B cell (primary cell): ENCODE measurements around the gene C1orf74. TPM values are rescaled to one million over a fixed set of nuclear protein-coding genes. Genes with fewer than 3 reads are reported as not detected.

Experiments used
- ATAC-seq: fragments of 200-7000 bp; cut with Tn5 transposase; one replicate; pipeline ENCODE4 v1.10.0; 2021; ENCODE audit warnings: low read depth, mild to moderate bottlenecking, moderate number of reproducible peaks, moderate library complexity
- CTCF ChIA-PET: fragments of 350-600 bp; sonication (Branson Sonifier 250); formaldehyde crosslinking; loops from one replicate; lab custom pipeline; 2021; ENCODE audit warnings: antibody characterized with exemption, inconsistent platforms; lab: Charles Lee
- POLR2A ChIA-PET: fragments of 350-600 bp; sonication (Branson Sonifier 250); formaldehyde crosslinking; loops from one replicate; lab custom pipeline; 2021; ENCODE audit warnings: antibody characterized with exemption; lab: Charles Lee
- DNase-seq: peaks from one replicate; pipeline ENCODE4 v3.0.0; 2013
- H2AFZ ChIP-seq: 2 replicates; pipeline ENCODE4 v1.6.1; 2012; ENCODE audit warnings: mild to moderate bottlenecking, low read depth, low read length; ENCODE audit not compliant: insufficient read depth, poor library complexity, severe bottlenecking
- H3K27ac ChIP-seq, 2 donors: 1 replicate in 1 of 2; 2 replicates in 1 of 2; pipeline ENCODE4 v1.5.1; 2012 to 2013; ENCODE audit warnings: low read length in 2 of 2, mild to moderate bottlenecking in 2 of 2, moderate library complexity in 1 of 2
- H3K27me3 ChIP-seq, 4 experiments: fragments of 200-600 bp in 1 of 4; sonication (generic) in 1 of 4; replicated peaks in 1 of 4; 1 replicate in 2 of 4; 2 replicates in 2 of 4; pipeline versions ENCODE4 v1.6.1 to v1.7.0; 2013 to 2016; ENCODE audit warnings: low read length in 3 of 4, mild to moderate bottlenecking in 2 of 4, mixed read lengths in 1 of 4, moderate library complexity in 1 of 4; ENCODE audit not compliant: insufficient read depth in 4 of 4, control insufficient read depth in 3 of 4; ENCODE audit errors: control extremely low read depth in 1 of 4
- H3K36me3 ChIP-seq, 2 experiments: replicated peaks in 1 of 2; 1 replicate in 1 of 2; 2 replicates in 1 of 2; pipeline versions ENCODE4 v1.6.1 to v1.7.1; 2013; ENCODE audit warnings: low read length in 1 of 2; ENCODE audit not compliant: insufficient read depth in 2 of 2, control insufficient read depth in 1 of 2; ENCODE audit errors: control extremely low read depth in 1 of 2, extremely low read depth in 1 of 2
- H3K4me1 ChIP-seq, 2 donors: fragments of 200-600 bp in 1 of 2; sonication (generic) in 1 of 2; 1 replicate in 1 of 2; 2 replicates in 1 of 2; pipeline versions ENCODE4 v1.5.1 to v1.6.1; 2013 to 2017; ENCODE audit warnings: low read length in 2 of 2; ENCODE audit not compliant: control insufficient read depth in 2 of 2, insufficient read depth in 2 of 2
- H3K4me2 ChIP-seq: replicated peaks from 2 replicates; pipeline ENCODE3; 2012; ENCODE audit warnings: mild to moderate bottlenecking, low read depth, low read length; ENCODE audit not compliant: poor library complexity, severe bottlenecking
- H3K4me3 ChIP-seq, 5 experiments: fragments of 200-600 bp in 1 of 5; sonication (generic) in 1 of 5; 1 replicate in 3 of 5; 2 replicates in 2 of 5; pipeline versions ENCODE4 v1.5.1 to v1.7.0; 2011 to 2016; ENCODE audit warnings: low read length in 4 of 5, mild to moderate bottlenecking in 4 of 5, low read depth in 2 of 5, control low read depth in 1 of 5, moderate library complexity in 1 of 5; ENCODE audit not compliant: insufficient read depth in 1 of 5; ENCODE audit errors: control extremely low read depth in 1 of 5, extremely low read depth in 1 of 5
- H3K79me2 ChIP-seq: fragments of 200-600 bp; sonication (generic); one replicate; pipeline ENCODE4 v1.6.0; 2016; ENCODE audit warnings: low read length; ENCODE audit not compliant: control insufficient read depth, insufficient read depth
- H3K9ac ChIP-seq: fragments of 200-600 bp; sonication (generic); 2 replicates; pipeline ENCODE4 v1.6.1; 2017; ENCODE audit warnings: mild to moderate bottlenecking, low read length, moderate library complexity
- H3K9me3 ChIP-seq, 3 donors: one replicate each; pipeline versions ENCODE4 v1.6.1 to v1.7.1; 2013; ENCODE audit warnings: low read length in 2 of 3; ENCODE audit not compliant: control insufficient read depth in 2 of 3, insufficient read depth in 1 of 3; ENCODE audit errors: control extremely low read depth in 1 of 3
- H4K20me1 ChIP-seq: 2 replicates; pipeline ENCODE4 v1.6.0; 2012; ENCODE audit warnings: mild to moderate bottlenecking, low read length; ENCODE audit not compliant: insufficient read depth, control insufficient read depth, poor library complexity, severe bottlenecking
- H3K27ac Mint-ChIP-seq: one replicate; pipeline ENCODE4 v1.8.0; 2021; ENCODE audit warnings: mixed read lengths
- H3K27me3 Mint-ChIP-seq: one replicate; pipeline ENCODE4 v1.8.0; 2021; ENCODE audit warnings: mixed read lengths
- H3K4me1 Mint-ChIP-seq: one replicate; pipeline ENCODE4 v1.8.0; 2021; ENCODE audit warnings: mixed read lengths
- H3K4me3 Mint-ChIP-seq: one replicate; pipeline ENCODE4 v1.8.0; 2021; ENCODE audit warnings: mixed read lengths
- H3K9me3 Mint-ChIP-seq: one replicate; pipeline ENCODE4 v1.8.0; 2022; ENCODE audit warnings: mixed read lengths; ENCODE audit not compliant: insufficient read depth
- EZH2 ChIP-seq: IDR thresholded peaks from 2 replicates; pipeline ENCODE4 v1.6.1; 2012; ENCODE audit warnings: borderline replicate concordance, low read depth, mild to moderate bottlenecking, moderate library complexity, low read length; ENCODE audit not compliant: insufficient read depth, poor library complexity, severe bottlenecking
- WGBS: methylation state at CpG from one replicate; pipeline ENCODE4 v1.1.5; 2013; ENCODE audit warnings: missing lambda C conversion rate; ENCODE audit not compliant: insufficient coverage; 5-methylcytosine and 5-hydroxymethylcytosine counted together
- intact Hi-C: fragments of 100-400 bp; cut with micrococcal nuclease; formaldehyde crosslinking; loops from one replicate; pipeline ENCODE4 v1.10.0; 2022
- polyA plus RNA-seq: library from polyadenylated mRNA; depleted of rRNA; stranded (reverse); fragments of >200 nt; gene quantifications from 2 replicates; pipeline ENCODE4 v1.2.3, GENCODE V29; 2012
- total RNA-seq, 2 donors: library from RNA; stranded (reverse); fragments of 120-200 nt in 1 of 2; gene quantifications; 1 replicate in 1 of 2; 2 replicates in 1 of 2; pipeline versions ENCODE4 v1.2.3 to v1.2.4, GENCODE V29; 2013 to 2022
- TF ChIP-seq, protein P1 (sequence below): fragments of 200-600 bp; IDR thresholded peaks from one replicate; pipeline ENCODE4 v1.8.0; 2022; ENCODE audit warnings: antibody characterized with exemption, mild to moderate bottlenecking

Gene C1orf74
- total and polyA plus RNA-seq, 2 donors (not counting 1 experiment from before 2014, with no cell fraction given), result 0.49 to 3.4 TPM

DNA sequence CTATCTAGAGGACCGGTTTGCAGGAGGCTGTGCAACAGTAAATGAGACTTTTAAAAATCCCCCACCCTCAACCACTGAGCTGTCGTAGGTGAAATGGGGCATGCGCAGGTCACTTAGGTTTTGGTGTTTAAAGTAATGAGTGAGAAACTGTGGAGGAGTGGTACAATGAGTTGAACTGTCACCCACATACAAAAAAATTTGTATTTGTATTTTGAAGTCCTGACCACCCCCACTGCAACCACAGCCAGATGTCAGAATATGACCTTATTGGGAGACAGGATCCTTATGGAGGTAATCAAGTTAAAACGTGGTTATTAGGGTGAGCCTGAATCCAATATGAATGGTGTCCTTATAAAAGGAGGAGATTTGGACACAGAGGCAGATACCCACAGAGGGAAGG, 23.1 kb upstream of the C1orf74 start:
- ChIA-PET CTCF (interaction anchor here (0.9 to 6.5 kb wide), 2 partner anchors 16 to 59 kb away, joined by 3 to 45 read pairs; no protein-coding TSS in a partner anchor), POLR2A (no interaction called here)
- peaks cover 0 to 14% (median 7%) of the 10 kb centered on the region in 4 experiments for H3K27me3 ChIP-seq
- H3K27ac ChIP-seq, result no peak overlapping the region
- no peaks in the 10 kb centered on the region for H3K36me3 ChIP-seq
- Mint-ChIP-seq H3K27me3 (peaks cover 11% of the 10 kb centered on the region), H3K9me3 (no peaks in the 10 kb centered on the region), H3K27ac (no peak overlapping the region), H3K4me1 (peaks cover 11% of the 10 kb centered on the region), H3K4me3 (no peak overlapping the region)
- no peak overlapping the region for H3K4me3 ChIP-seq
- H3K79me2 ChIP-seq, result no peaks in the 10 kb centered on the region
- no peak overlapping the region for H3K9ac ChIP-seq
- DNase-seq, result no peak
- H4K20me1 ChIP-seq, result no peaks in the 10 kb centered on the region
- no peak overlapping the region for H2AFZ ChIP-seq
- TF ChIP-seq EZH2, result no peak
- TF ChIP-seq, protein P1, sequence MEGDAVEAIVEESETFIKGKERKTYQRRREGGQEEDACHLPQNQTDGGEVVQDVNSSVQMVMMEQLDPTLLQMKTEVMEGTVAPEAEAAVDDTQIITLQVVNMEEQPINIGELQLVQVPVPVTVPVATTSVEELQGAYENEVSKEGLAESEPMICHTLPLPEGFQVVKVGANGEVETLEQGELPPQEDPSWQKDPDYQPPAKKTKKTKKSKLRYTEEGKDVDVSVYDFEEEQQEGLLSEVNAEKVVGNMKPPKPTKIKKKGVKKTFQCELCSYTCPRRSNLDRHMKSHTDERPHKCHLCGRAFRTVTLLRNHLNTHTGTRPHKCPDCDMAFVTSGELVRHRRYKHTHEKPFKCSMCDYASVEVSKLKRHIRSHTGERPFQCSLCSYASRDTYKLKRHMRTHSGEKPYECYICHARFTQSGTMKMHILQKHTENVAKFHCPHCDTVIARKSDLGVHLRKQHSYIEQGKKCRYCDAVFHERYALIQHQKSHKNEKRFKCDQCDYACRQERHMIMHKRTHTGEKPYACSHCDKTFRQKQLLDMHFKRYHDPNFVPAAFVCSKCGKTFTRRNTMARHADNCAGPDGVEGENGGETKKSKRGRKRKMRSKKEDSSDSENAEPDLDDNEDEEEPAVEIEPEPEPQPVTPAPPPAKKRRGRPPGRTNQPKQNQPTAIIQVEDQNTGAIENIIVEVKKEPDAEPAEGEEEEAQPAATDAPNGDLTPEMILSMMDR, result no peak
- no peak overlapping the region for H3K4me2 ChIP-seq
- H3K9me3 ChIP-seq, result peaks cover 0 to 8% (median 0%) of the 10 kb centered on the region in 3 donors
- intact Hi-C loops, result no loop called here
- ATAC-seq, result no peak
- peaks cover 10 to 13% of the 10 kb centered on the region in 2 donors for H3K4me1 ChIP-seq
- WGBS, result no CpG with 5 or more reads among the region's 4 CpGs
